Measurements from ENCODE around the gene TEX12.

DNA sequence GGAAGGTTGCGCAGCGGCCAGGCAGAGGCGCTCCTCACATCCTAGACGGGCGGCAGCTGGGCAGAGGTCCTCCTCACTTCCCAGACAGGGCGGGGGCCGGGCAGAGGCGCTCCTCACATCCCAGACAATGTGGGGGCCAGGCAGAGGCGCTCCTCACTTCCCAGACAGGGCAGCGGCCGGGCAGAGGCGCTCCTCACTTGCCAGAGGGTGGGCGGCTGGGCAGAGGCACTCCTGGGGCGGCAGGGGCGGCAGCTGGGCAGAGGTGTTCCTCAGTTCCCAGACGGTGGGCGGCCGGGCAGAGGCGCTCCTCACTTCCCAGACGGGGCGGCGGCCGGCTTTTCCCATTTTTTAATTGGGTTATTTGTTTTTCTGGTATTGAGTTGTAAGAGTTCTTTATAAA lies 38.9 kb downstream of the TEX12 start:
- TF ChIP-seq SIN3A (IDR thresholded peaks at IDR 0.05; ENCODE audit: borderline replicate concordance, insufficient read depth, low read length) (no peak), POLR2AphosphoS5 (IDR thresholded peaks at IDR 0.05; ENCODE audit: low read depth, low read length) (no peak)
- TF ChIP-seq, protein P1, sequence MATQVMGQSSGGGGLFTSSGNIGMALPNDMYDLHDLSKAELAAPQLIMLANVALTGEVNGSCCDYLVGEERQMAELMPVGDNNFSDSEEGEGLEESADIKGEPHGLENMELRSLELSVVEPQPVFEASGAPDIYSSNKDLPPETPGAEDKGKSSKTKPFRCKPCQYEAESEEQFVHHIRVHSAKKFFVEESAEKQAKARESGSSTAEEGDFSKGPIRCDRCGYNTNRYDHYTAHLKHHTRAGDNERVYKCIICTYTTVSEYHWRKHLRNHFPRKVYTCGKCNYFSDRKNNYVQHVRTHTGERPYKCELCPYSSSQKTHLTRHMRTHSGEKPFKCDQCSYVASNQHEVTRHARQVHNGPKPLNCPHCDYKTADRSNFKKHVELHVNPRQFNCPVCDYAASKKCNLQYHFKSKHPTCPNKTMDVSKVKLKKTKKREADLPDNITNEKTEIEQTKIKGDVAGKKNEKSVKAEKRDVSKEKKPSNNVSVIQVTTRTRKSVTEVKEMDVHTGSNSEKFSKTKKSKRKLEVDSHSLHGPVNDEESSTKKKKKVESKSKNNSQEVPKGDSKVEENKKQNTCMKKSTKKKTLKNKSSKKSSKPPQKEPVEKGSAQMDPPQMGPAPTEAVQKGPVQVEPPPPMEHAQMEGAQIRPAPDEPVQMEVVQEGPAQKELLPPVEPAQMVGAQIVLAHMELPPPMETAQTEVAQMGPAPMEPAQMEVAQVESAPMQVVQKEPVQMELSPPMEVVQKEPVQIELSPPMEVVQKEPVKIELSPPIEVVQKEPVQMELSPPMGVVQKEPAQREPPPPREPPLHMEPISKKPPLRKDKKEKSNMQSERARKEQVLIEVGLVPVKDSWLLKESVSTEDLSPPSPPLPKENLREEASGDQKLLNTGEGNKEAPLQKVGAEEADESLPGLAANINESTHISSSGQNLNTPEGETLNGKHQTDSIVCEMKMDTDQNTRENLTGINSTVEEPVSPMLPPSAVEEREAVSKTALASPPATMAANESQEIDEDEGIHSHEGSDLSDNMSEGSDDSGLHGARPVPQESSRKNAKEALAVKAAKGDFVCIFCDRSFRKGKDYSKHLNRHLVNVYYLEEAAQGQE (IDR thresholded peaks at IDR 0.05; ENCODE audit: insufficient read depth in 1 of 2, low read depth in 2 of 2, low read length in 2 of 2): no peak

Measured in PFSK-1 (cell line).